HepG2 (cell line): ENCODE data around the gene TRIM7.
"Not testable (repeated sequence)": the region's sequence is repeated elsewhere in the genome, so short reads cannot be mapped to it uniquely, and the experiment has no call there.

ENCODE experiments used
- ELF1 ChIP-seq: sonication (generic); formaldehyde crosslinking; IDR thresholded peaks from 2 replicates; pipeline ENCODE4 v1.4.0; 2020; ENCODE audit warnings: missing genetic modification reagents
- SUZ12 ChIP-seq: fragments of 150-350 bp; IDR thresholded peaks from 2 replicates; pipeline ENCODE4 v1.6.1; 2014; ENCODE audit warnings: low read depth, low read length
- TAF1 ChIP-seq: sonication (generic); formaldehyde crosslinking; IDR thresholded peaks from 2 replicates; pipeline ENCODE4 v1.4.0; 2020; ENCODE audit warnings: missing genetic modification reagents
- ZNF672 ChIP-seq: sonication (generic); formaldehyde crosslinking; IDR thresholded peaks from 2 replicates; pipeline ENCODE4 v1.8.1; 2022; ENCODE audit warnings: missing genetic modification reagents

GRCh38 chr5:181214249-181214648 lies 9.3 kb upstream of the TRIM7 start:
- not testable (repeated sequence) for TF ChIP-seq TAF1; ELF1; SUZ12; ZNF672 (CRISPR knock-in tag)
